Urothelium cell line (cell line): ENCODE results near the gene ATP5PB.

Experiments used
- DNase-seq: peaks from one replicate; pipeline ENCODE4 v3.0.0; 2011; ENCODE audit warnings: low spot score, mixed read lengths
- FAIRE-seq: peaks from 2 replicates; lab custom pipeline; 2011; peaks lifted over from hg19 to GRCh38; lab: Jason Lieb, UNC

ATP5PB gene

GRCh38 chr1:111446546-111446945, 2.7 kb upstream of the ATP5PB start:
- FAIRE-seq: no peak
- DNase-seq: no peak

- no peak for FAIRE-seq
- DNase-seq: no peak
Measured at GRCh38 chr1:111446967-111447892, 2.0 kb upstream of the ATP5PB start.

- FAIRE-seq (no peak), DNase-seq (peak; percentile 25)
Measured at GRCh38 chr1:111448482-111448917, 764 bp upstream of the ATP5PB start.

- no peak for FAIRE-seq
- no peak for DNase-seq
Measured at GRCh38 chr1:111449703-111450017, 396 bp downstream of the ATP5PB start.

- FAIRE-seq (no peak), DNase-seq (no peak)
Measured at GRCh38 chr1:111450185-111450584, 921 bp downstream of the ATP5PB start.

GRCh38 chr1:111452581-111452980, 3.3 kb downstream of the ATP5PB start:
- DNase-seq: no peak
- FAIRE-seq: no peak

- FAIRE-seq (no peak), DNase-seq (no peak)
Measured at GRCh38 chr1:111453706-111454105, 4.4 kb downstream of the ATP5PB start.

GRCh38 chr1:111454859-111455641, 5.8 kb downstream of the ATP5PB start:
- DNase-seq: no peak
- FAIRE-seq: no peak

- DNase-seq (no peak), FAIRE-seq (no peak)
Measured at GRCh38 chr1:111455642-111456031, 6.4 kb downstream of the ATP5PB start.

- no peak for FAIRE-seq
- no peak for DNase-seq
Measured at GRCh38 chr1:111461765-111462164, 12.5 kb downstream of the ATP5PB start.

GRCh38 chr1:111462370-111463028, 13.2 kb downstream of the ATP5PB start:
- FAIRE-seq (no peak), DNase-seq (no peak)

GRCh38 chr1:111463029-111463683, 13.9 kb downstream of the ATP5PB start:
- DNase-seq: no peak
- FAIRE-seq: peak; percentile 5

GRCh38 chr1:111465754-111466153, 16.5 kb downstream of the ATP5PB start:
- FAIRE-seq (no peak), DNase-seq (no peak)

GRCh38 chr1:111466480-111466879, 17.2 kb downstream of the ATP5PB start:
- FAIRE-seq (no peak), DNase-seq (no peak)

- DNase-seq (no peak), FAIRE-seq (no peak)
Measured at GRCh38 chr1:111467865-111468716, 18.8 kb downstream of the ATP5PB start.

GRCh38 chr1:111468717-111469100, 19.4 kb downstream of the ATP5PB start:
- DNase-seq: no peak
- no peak for FAIRE-seq

GRCh38 chr1:111469539-111469938, 20.3 kb downstream of the ATP5PB start:
- DNase-seq (no peak), FAIRE-seq (no peak)

GRCh38 chr1:111470596-111470995, 21.3 kb downstream of the ATP5PB start:
- DNase-seq: no peak
- no peak for FAIRE-seq

- no peak for DNase-seq
- FAIRE-seq: no peak
Measured at GRCh38 chr1:111471012-111471411, 21.7 kb downstream of the ATP5PB start.

GRCh38 chr1:111471538-111471937, 22.3 kb downstream of the ATP5PB start:
- DNase-seq (no peak), FAIRE-seq (no peak)
